NT2/D1 (cell line): ENCODE results near the gene SLC38A7.

Experiments used
- SUZ12 ChIP-seq: IDR thresholded peaks from 2 replicates; pipeline ENCODE4 v1.6.1; 2011; ENCODE audit not compliant: insufficient read length, insufficient read depth; ENCODE audit errors: extremely low read depth
- YY1 ChIP-seq: IDR thresholded peaks from 2 replicates; pipeline ENCODE4 v1.6.1; 2011; ENCODE audit not compliant: insufficient read length, insufficient read depth

- TF ChIP-seq YY1, result no peak
- TF ChIP-seq SUZ12, result no peak
Observed at GRCh38 chr16:58639836-58640235, 44.7 kb downstream of the SLC38A7 start.
